Activated naive CD8-positive, alpha-beta T cell treated with anti-CD3 and anti-CD28 coated beads, Interleukin-2, amount 50 U/mL, for 16 hours (primary cell): ENCODE measurements around the gene ST6GALNAC2.
A peak's percentile ranks its signal among the peaks of the same experiment; 100 is the strongest.
"Not testable (repeated sequence)": the region's sequence is repeated elsewhere in the genome, so short reads cannot be mapped to it uniquely, and the experiment has no call there.

Experiments used
- DNase-seq: peaks from one replicate; pipeline ENCODE4 v3.0.0-alpha.2; 2020; ENCODE audit warnings: low read depth, low spot score

The ST6GALNAC2 gene

DNA sequence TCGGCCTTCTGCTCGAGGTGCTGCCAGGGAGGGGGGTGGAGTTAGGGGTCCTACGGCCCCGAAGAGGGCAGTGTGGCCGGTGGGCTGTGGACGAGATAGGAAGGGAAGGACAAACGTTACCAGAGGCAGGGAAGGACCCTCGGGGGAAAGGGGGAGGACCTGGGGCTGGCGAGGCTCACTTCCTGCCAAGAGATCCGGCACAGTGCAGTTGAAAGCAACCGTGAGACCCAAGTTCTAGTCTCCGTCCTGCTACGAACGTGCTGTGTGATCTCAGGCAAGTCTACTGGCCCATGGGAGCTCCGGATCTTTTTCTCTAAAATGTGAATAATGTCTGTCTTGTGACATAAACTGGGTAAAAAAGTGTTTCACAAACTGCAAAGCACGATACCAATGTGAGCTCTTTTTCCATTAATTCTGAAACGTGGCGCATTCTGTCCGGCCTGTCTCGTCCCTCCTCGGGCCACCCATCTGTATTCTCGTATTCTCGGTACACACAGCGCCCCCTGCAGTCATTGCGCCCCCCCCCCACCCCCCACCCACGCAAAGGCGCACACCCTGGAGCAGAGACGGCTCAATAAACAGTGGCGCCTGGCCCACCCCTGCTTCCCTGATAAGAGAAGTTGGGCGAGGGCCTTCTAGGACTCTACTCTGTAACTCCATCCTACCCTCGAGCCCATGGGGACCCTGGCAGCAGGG lies 57.0 kb downstream of the ST6GALNAC2 start:
- DNase-seq = no peak

DNA sequence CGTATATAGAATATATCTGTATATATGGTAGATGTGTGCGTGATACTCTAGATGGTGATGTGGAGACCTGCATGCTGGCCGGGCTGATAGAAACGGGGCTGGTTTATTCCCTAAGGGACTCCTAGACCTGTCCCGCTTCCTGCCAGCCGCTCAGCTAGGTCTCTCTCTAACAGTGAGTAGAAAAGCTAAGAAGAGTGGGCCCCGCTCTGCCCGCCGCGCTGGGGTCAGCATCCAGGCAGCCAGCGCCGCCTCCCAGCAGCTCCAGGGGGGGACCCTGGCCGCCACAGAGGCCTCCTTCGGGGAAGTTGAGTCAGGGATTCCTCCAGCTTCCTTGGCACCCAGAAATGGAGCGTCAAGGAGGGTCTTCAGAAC lies 57.5 kb downstream of the ST6GALNAC2 start:
- no peak for DNase-seq

- no peak for DNase-seq
These were observed 58.1 kb downstream of the ST6GALNAC2 start for GRCh38 chr17:76527430-76528111.

DNA sequence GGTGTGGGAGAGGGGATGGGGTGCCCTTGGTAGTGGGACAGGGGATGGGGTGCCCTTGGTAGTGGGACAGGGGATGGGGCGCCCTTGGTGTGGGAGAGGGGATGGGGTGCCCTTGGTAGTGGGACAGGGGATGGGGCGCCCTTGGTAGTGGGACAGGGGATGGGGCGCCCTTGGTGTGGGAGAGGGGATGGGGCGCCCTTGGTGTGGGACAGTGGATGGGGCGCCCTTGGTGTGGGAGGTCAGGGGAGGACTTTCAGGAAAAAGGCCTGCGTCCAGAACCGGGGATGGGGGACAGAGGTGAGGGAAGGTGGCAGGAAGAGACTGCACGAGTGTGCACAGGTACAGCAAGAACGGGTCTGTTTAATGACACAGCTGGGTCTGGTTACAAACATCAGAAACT lies 58.6 kb downstream of the ST6GALNAC2 start:
- DNase-seq = not testable (repeated sequence)

GRCh38 chr17:76525513-76525833 lies 60.2 kb downstream of the ST6GALNAC2 start:
- DNase-seq = not testable (repeated sequence)

DNA sequence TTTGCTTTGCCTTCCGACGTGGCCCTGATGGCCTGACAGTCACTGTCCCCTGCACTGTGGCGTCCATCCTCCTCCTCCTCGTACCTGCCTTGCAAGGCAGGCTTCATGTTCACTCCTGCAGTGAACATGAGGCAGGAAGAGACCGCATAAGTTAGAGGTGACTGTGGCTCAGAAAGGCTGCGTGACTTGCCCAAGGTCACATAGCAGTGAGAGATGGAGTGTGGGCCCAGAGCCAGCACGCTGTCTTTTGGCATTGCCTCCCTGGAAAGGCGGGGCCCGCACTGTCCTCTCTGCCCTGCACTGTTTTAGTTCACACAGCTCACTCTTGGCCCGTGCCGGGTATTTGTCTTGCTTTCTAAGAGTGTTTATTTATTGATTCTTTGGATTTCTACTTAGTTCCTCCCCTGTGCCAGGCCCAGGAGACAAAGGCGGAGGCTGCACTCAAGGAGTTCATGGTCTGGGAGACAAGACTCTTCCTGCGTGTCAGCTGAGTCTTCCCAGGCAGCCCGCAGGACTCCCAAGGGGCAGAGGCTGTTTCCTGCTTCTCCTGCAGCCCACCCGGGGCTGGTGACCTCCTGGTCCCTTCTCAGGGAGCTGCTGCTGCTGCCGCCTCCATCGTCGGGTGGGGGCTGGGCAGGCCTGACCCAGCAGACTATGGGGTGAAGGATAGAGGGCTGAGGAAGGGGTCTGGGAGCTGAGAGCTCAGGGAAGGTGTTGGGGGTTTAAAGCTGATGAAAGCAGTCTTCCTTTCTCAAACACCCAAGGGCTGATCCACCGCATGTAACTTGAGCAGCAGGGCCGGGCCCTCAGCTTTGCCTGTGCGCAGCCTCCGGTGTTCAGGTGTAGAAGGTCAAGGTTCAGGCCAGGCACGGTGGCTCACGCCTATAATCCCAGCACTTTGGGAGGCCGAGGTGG lies 60.8 kb downstream of the ST6GALNAC2 start:
- DNase-seq = no peak

GRCh38 chr17:76523084-76524037 lies 62.3 kb downstream of the ST6GALNAC2 start:
- DNase-seq = peak; percentile 54

- DNase-seq = not testable (repeated sequence)
These were observed 64.0 kb downstream of the ST6GALNAC2 start for GRCh38 chr17:76521683-76522082.

- no peak for DNase-seq
These were observed 64.4 kb downstream of the ST6GALNAC2 start for GRCh38 chr17:76521262-76521661.

- no peak for DNase-seq
These were observed 66.4 kb downstream of the ST6GALNAC2 start for GRCh38 chr17:76519048-76519966.

GRCh38 chr17:76517638-76518038 lies 68.0 kb downstream of the ST6GALNAC2 start:
- no peak for DNase-seq
